Adrenal gland (tissue), 5 donors: Measurements from ENCODE around the gene CAMSAP1.

ENCODE experiments used
- CTCF ChIP-seq, 6 experiments: fragments of 450-650 bp in 4 of 6; fragments of 200-600 bp in 2 of 6; sonication (generic) in 1 of 6; IDR thresholded peaks; 1 replicate in 5 of 6; 2 replicates in 1 of 6; pipeline versions ENCODE4 v1.5.1 to v1.8.0; 2016 to 2021; ENCODE audit warnings: antibody characterized with exemption in 6 of 6, mild to moderate bottlenecking in 2 of 6, moderate library complexity in 1 of 6
- POLR2A ChIP-seq, 2 donors: fragments of 450-650 bp; IDR thresholded peaks; one replicate each; pipeline ENCODE4 v1.6.1; 2017; ENCODE audit warnings: antibody characterized with exemption in 2 of 2, mild to moderate bottlenecking in 2 of 2, moderate library complexity in 1 of 2
- donor health status: DM: no; HTN: no; CAD: no.

GRCh38 chr9:135909371-135909770 is 2.0 kb upstream of the CAMSAP1 start:
- TF ChIP-seq CTCF (IDR thresholded peaks at IDR 0.05) (no peak), POLR2A (IDR thresholded peaks at IDR 0.05) (no peak)
